GM12875 (cell line): ENCODE results near the gene FAM174A.

Experiments
- H3K4me3 ChIP-seq: one replicate; pipeline ENCODE4 v1.5.1; 2011; ENCODE audit warnings: low read depth, low read length, control low read depth
- TF ChIP-seq, protein P1 (sequence below): IDR thresholded peaks from 2 replicates; pipeline ENCODE4 v1.5.1; 2011; ENCODE audit warnings: low read depth, mild to moderate bottlenecking, control low read depth, inconsistent platforms, low read length, moderate library complexity, borderline replicate concordance; ENCODE audit not compliant: insufficient read depth

FAM174A gene

DNA sequence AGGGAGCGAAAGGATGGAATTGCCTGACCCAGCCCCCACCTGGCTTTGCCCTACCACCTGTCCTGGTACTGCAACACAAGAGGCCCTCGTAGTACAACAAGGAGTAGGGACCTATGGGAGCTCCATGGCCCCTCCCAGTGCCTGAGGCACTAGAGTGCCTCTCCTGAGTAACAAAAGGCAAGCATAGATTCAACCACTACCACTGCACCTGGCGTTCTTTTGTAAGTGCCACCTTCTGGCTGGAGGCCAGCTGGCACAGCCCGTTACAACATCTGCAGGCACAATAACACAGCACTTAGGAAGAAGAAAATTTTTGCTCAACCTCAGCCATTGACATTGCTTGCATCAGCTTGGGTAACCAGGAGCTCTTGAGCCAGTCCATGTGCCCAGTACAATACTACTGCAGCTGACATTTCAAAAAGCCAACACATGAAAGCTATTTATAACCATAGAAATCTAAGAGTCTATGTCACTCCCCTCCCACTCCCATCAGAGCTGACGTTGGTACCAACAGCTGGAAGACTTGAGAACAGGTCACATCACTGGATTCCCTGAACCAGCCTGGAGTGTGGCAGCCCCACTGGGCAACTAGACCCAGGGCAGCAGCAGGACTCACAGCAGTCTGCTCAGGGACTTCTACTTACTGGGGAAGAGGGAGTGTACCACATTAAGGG is 17.7 kb upstream of the FAM174A start:
- H3K4me3 ChIP-seq = no peak overlapping the region
- TF ChIP-seq, protein P1, sequence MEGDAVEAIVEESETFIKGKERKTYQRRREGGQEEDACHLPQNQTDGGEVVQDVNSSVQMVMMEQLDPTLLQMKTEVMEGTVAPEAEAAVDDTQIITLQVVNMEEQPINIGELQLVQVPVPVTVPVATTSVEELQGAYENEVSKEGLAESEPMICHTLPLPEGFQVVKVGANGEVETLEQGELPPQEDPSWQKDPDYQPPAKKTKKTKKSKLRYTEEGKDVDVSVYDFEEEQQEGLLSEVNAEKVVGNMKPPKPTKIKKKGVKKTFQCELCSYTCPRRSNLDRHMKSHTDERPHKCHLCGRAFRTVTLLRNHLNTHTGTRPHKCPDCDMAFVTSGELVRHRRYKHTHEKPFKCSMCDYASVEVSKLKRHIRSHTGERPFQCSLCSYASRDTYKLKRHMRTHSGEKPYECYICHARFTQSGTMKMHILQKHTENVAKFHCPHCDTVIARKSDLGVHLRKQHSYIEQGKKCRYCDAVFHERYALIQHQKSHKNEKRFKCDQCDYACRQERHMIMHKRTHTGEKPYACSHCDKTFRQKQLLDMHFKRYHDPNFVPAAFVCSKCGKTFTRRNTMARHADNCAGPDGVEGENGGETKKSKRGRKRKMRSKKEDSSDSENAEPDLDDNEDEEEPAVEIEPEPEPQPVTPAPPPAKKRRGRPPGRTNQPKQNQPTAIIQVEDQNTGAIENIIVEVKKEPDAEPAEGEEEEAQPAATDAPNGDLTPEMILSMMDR = no peak

- no peak overlapping the region for H3K4me3 ChIP-seq
- TF ChIP-seq, protein P1 = no peak
Measured at GRCh38 chr5:100518377-100518776, 16.8 kb upstream of the FAM174A start.

DNA sequence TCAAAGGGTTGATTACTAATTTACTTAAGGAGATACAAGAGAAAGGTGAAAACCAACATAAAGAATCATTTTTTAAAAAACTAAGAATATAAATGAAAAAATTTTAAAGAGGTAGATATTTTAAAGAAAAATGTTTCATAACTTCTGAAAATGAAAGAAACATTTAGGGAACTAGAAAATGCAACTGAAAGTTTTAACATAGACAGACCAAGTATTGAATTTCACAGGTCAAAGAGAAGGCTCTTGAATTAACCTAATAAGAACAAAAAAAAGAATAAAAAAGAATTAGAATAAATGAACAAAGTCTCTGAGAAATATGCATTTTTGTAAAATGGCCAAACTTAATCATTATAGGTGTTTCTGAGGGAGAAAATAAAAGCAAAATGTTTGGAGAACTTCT is 16.1 kb upstream of the FAM174A start:
- TF ChIP-seq, protein P1 = no peak
- H3K4me3 ChIP-seq = no peak overlapping the region

- TF ChIP-seq, protein P1 = no peak
- no peak overlapping the region for H3K4me3 ChIP-seq
Measured at GRCh38 chr5:100520348-100520747, 14.8 kb upstream of the FAM174A start.

DNA sequence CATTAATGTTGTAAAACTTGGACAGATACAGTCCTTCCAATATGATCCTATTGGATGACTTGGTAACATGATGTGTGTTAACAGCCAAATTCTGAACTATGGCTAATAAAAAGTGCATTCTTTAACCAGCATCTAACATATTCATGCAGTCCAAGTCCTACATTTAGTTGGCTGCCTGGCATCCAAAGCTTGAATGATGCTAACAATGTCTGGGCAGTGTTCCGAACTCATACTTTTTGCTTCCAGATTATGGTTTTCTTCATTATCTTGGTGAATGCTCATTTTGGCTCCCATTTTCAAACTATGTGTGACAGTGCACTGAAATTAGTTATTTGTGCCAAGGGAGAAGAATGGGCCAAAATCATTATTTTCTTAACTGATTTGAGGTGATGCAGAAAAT is 2.8 kb downstream of the FAM174A start:
- TF ChIP-seq, protein P1 = no peak
- no peak overlapping the region for H3K4me3 ChIP-seq

DNA sequence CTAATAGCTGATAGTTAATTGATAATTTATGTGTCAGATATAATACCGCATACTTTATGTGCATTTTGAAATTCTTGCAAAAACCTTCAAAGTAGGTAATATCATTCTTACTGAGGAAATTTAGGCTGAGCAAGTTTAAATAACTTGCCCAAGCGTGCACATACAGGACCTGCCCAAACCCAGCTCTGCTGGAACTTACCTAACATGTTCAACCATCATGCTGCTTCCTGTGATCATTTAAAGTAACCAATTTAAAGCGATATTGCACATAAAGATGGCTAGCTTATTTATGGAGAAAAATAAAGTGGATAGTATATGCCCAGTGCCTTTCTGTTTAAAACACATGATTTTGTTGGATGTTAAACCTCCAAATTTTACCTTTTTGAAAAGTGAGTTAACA is 4.3 kb downstream of the FAM174A start:
- TF ChIP-seq, protein P1 = no peak
- no peak overlapping the region for H3K4me3 ChIP-seq

DNA sequence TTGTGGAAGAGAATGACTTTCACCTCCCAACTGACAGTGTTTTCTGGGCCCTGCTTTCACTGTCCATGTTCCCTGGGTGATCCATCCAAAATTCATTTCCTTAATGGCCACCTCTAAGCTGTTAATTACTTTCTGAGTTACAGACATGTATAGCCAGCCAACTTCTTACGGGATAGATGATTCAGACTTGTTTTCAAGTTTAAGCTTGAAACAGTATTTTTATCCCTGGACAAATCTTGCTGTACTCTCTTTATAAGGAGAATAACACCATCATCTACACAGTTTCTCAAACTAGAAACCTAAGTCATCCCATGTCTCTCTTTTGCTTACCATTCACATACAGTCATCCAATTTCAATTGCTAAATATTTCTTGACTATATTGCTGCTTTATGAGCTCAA is 6.9 kb downstream of the FAM174A start:
- TF ChIP-seq, protein P1 = no peak
- no peak overlapping the region for H3K4me3 ChIP-seq
